ENCODE results near the gene LSM7.

The LSM7 gene

GRCh38 chr19:2328401-2329148 is at the start of gene LSM7, which contains the start of gene SPPL2B:
Gene LSM7, minus strand, starts transcription at chr19:2328586. Its CDS starts 20 bp downstream, at chr19:2328566.
Gene SPPL2B, plus strand, starts transcription at chr19:2328684. Its CDS starts 26 bp downstream, at chr19:2328710.
- peak; percentile 90 for DNase-seq

GRCh38 chr19:2376784-2377519 is 48.6 kb upstream of the LSM7 start:
- no peak for DNase-seq

- no peak for DNase-seq
These were observed 47.2 kb upstream of the LSM7 start for GRCh38 chr19:2375353-2376121.

- no peak for DNase-seq
These were observed 46.4 kb upstream of the LSM7 start for GRCh38 chr19:2374808-2375207.

GRCh38 chr19:2372076-2372612 is 43.8 kb upstream of the LSM7 start:
- no peak for DNase-seq

- no peak for DNase-seq
These were observed 43.3 kb upstream of the LSM7 start for GRCh38 chr19:2371656-2372055.

- DNase-seq, result no peak
These were observed 37.0 kb upstream of the LSM7 start for GRCh38 chr19:2365201-2365970.

GRCh38 chr19:2363419-2363818 is 35.0 kb upstream of the LSM7 start:
- DNase-seq, result no peak

GRCh38 chr19:2362970-2363300 is 34.5 kb upstream of the LSM7 start:
- no peak for DNase-seq

GRCh38 chr19:2362046-2362969 is 33.9 kb upstream of the LSM7 start:
- no peak for DNase-seq

- no peak for DNase-seq
These were observed 33.1 kb upstream of the LSM7 start for GRCh38 chr19:2361246-2362045.

GRCh38 chr19:2360833-2361232 is 32.4 kb upstream of the LSM7 start:
- DNase-seq, result no peak

- no peak for DNase-seq
These were observed 31.8 kb upstream of the LSM7 start, which contains the start of gene TMPRSS9 for GRCh38 chr19:2359992-2360685. Gene TMPRSS9, plus strand, starts transcription at chr19:2360265. Its CDS starts 29,521 bp downstream, at chr19:2389786.

- DNase-seq, result no peak
These were observed 30.3 kb upstream of the LSM7 start for GRCh38 chr19:2358548-2359173.

GRCh38 chr19:2357279-2358206 is 29.2 kb upstream of the LSM7 start:
- DNase-seq, result no peak

- DNase-seq, result no peak
These were observed 27.8 kb upstream of the LSM7 start for GRCh38 chr19:2356036-2356646.

GRCh38 chr19:2355168-2356035 is 27.0 kb upstream of the LSM7 start:
- DNase-seq, result no peak
